LNCaP clone FGC (cell line): Measurements from ENCODE around the gene CEMP1.
"Not testable (repeated sequence)": the region's sequence is repeated elsewhere in the genome, so short reads cannot be mapped to it uniquely, and the experiment has no call there.

Experiments
- DNase-seq: peaks from one replicate; pipeline ENCODE4 v3.0.0-alpha.2; 2011; ENCODE audit warnings: low read depth
- H3K4me3 ChIP-seq: 2 replicates; pipeline ENCODE4 v1.5.1; 2011; ENCODE audit warnings: mild to moderate bottlenecking, low read depth, low read length, control low read depth
- CTCF ChIP-seq: IDR thresholded peaks from 2 replicates; pipeline ENCODE4 v1.5.1; 2012; ENCODE audit warnings: mild to moderate bottlenecking; ENCODE audit not compliant: control insufficient read depth, insufficient read depth; ENCODE audit errors: extremely low read depth

Gene CEMP1, protein sequence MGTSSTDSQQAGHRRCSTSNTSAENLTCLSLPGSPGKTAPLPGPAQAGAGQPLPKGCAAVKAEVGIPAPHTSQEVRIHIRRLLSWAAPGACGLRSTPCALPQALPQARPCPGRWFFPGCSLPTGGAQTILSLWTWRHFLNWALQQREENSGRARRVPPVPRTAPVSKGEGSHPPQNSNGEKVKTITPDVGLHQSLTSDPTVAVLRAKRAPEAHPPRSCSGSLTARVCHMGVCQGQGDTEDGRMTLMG

GRCh38 chr16:2531371-2531695 lies at the start of gene CEMP1:
TSS of gene CEMP1 (minus strand) at chr16:2531408. CDS start at chr16:2531073, 335 bp downstream.
- DNase-seq, result no peak
- TF ChIP-seq CTCF, result no peak
- peak within 1 kb of the TSS; percentile 62 for H3K4me3 ChIP-seq

- DNase-seq, H3K4me3 ChIP-seq: not testable (repeated sequence)
These were observed 49.6 kb upstream of the CEMP1 start for GRCh38 chr16:2580818-2581217.

DNA sequence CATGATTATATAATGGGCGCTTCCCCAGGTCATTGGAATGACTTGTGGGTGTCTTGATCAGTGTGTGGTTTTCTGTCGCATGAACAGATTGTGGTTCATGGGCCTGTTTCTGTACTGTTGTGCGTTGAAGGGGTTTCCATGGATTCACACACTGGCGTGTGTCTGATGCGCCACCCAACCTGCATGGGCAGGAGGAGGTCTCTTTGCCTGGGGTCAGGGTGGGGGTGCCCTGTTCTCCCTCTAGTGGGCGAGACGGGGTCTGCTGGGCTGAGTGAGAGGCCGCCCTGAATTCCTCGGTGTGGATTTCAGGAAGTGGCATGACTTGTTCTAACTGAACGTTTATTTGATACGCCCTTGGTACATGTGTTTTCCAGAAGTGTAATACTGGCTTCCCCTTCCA lies 48.9 kb upstream of the CEMP1 start:
- not testable (repeated sequence) for DNase-seq, H3K4me3 ChIP-seq

- not testable (repeated sequence) for H3K4me3 ChIP-seq, DNase-seq
These were observed 47.7 kb upstream of the CEMP1 start for GRCh38 chr16:2578905-2579304.

DNA sequence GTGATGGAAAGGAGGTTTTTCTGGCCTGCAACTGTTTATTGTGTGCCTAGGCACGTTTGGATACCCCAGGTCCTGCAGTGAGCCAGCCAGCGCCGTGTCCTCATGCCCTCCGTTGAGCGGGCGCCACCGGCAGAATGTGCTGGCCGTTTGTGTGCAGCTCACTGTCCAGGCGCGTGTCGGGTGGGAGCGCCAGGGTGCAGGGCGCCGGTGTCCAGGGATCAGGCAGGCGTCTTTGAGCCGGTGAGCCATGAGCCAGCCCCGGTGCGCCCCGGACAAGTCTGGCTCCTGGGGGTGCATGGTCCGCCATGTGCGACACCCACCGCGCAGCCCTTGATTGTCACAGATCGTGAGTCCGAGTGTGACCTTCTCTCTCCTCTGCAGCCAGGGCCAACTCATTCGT lies 45.8 kb upstream of the CEMP1 start:
- DNase-seq, H3K4me3 ChIP-seq: not testable (repeated sequence)

DNA sequence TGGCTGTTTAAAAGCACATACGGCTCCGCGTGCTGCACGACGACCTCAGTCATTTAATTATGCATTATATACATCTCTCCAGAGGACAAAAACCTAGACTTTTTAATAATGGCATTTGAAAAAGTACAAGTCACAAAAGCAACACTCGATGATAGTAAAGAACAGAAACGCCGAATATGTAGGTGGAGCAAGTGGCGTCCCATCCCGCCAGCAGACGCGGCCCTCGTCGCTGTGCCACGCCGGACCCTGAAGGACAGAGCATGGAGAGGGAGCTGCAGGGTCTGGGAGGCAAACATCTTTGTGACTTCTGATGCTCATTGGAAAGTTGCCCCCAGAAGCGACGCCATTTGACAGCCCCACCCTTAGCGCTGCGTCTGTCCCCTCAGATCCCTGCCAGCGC lies 44.6 kb upstream of the CEMP1 start:
- DNase-seq, H3K4me3 ChIP-seq: not testable (repeated sequence)

DNA sequence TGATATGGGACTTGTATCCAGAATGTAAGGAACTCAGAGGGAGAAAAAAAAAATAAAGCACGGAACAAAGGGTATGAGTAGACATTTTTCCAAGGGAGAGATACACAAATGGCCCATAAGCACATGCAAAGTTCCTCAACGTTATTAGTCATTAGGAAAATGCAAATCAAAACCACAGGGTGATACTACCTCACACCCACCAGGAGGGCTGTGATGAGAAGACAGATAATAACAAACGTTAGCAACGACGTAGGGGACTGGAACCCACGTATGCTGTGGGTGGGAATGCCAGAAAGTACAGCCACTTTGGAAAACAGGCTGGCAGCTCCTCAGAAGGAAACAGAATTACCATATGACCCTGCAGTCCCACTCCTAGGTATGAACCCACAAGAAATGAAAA lies 41.5 kb upstream of the CEMP1 start:
- not testable (repeated sequence) for DNase-seq, H3K4me3 ChIP-seq

DNA sequence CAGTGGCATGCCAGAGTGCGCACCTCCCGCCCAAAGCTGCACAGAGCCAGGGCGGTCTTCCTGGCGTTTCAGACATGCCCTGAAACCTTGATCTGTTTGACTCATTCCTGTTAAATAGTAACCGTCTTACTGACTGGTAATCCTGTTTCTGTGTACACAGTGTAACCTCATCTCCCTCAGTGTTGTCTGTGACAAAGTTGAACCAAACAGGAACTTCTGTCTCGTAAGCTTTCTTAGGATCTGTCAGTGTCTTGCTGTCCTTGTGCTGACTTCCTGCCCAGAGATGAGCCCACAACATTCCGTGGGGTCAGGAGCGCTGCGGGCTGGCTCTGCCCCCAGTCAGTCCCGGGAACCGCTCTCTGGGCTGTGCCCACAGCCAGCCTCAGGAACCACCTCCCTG lies 37.4 kb upstream of the CEMP1 start:
- not testable (repeated sequence) for DNase-seq, H3K4me3 ChIP-seq

DNA sequence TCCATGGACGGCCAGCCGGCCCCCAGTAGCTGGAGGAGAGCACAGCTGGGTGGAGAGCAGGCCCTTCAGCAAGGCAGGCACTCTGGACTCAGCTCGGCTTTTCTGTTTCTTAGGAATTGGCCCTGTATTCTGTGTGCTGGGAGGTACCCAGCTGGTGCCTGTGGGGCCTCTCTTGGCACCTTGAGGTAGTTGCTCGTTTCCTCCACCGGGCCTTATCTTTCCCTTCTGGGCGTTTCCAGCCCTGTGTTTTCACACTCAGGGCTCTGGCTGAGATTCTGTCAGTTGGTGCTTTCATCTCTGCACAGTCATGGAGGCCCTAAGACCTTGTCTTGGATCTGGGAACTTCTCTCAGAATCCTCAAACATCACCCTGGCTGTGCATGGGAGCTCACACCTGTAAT lies 36.3 kb upstream of the CEMP1 start:
- not testable (repeated sequence) for DNase-seq, H3K4me3 ChIP-seq

DNA sequence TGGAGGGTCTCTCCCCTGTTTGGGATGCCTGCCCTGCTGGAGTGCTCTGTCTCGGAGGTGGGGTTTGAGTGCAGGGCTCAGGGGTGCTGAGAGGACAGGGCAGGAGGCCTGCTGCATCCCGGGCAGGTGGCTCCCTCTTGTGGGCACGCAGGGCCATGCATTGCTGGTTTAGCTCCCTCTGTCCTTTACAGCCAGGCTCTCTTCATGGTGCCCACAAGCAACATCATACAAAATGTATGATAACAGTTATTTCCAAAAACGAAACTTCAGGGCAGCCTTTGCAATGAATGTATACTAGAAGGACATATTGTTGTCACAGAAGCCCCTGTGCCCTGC lies 29.6 kb upstream of the CEMP1 start:
- not testable (repeated sequence) for DNase-seq, H3K4me3 ChIP-seq
- peak; percentile 52 for TF ChIP-seq CTCF

- H3K4me3 ChIP-seq, DNase-seq: not testable (repeated sequence)
These were observed 29.1 kb upstream of the CEMP1 start for GRCh38 chr16:2560131-2560797.

DNA sequence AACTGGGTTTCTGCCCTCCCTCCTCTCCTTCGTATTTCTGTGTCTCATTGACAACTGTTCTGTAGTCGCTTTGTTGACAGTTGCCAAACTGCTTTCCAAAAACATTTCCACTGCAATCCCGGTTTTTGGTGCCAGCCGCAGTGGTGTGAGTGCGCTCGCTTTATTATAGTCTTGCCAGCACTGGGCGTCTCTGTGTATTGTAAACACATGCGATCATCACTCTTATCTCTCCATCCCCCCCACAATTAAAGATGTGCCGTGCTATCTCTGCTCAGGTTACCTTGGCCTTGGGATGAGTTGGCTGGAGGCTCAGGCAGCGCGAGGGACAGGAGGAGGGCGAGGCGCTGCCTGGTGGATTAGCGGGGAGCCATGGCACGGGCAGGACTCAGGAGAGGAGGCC lies 25.9 kb upstream of the CEMP1 start:
- H3K4me3 ChIP-seq, DNase-seq: not testable (repeated sequence)

- not testable (repeated sequence) for H3K4me3 ChIP-seq, DNase-seq
These were observed 23.7 kb upstream of the CEMP1 start for GRCh38 chr16:2554709-2555425.
